Duodenal mucosa (tissue), 2 donors: ENCODE data around the gene C12orf56.
"Not testable (repeated sequence)": the region's sequence is repeated elsewhere in the genome, so short reads cannot be mapped to it uniquely, and the experiment has no call there.

Experiments used
- H3K27ac ChIP-seq: one replicate; pipeline ENCODE4 v1.7.0; 2013; ENCODE audit warnings: low read depth, low read length
- H3K27me3 ChIP-seq, 2 donors: one replicate each; pipeline ENCODE4 v1.7.0; 2013; ENCODE audit warnings: low read length in 2 of 2, control low read depth in 1 of 2; ENCODE audit not compliant: insufficient read depth in 2 of 2, control insufficient read depth in 1 of 2
- H3K36me3 ChIP-seq, 2 donors: one replicate each; pipeline ENCODE4 v1.7.0; 2013; ENCODE audit warnings: low read length in 2 of 2, control low read depth in 1 of 2; ENCODE audit not compliant: insufficient read depth in 2 of 2, control insufficient read depth in 1 of 2
- H3K4me1 ChIP-seq, 2 donors: one replicate each; pipeline ENCODE4 v1.7.0; 2013; ENCODE audit warnings: low read length in 2 of 2, control low read depth in 1 of 2; ENCODE audit not compliant: insufficient read depth in 2 of 2, control insufficient read depth in 1 of 2
- H3K4me3 ChIP-seq, 2 donors: one replicate each; pipeline ENCODE4 v1.7.0; 2013; ENCODE audit warnings: low read length in 2 of 2, low read depth in 1 of 2
- H3K9ac ChIP-seq, 2 donors: one replicate each; pipeline ENCODE4 v1.7.0; 2013; ENCODE audit warnings: low read length in 2 of 2, low read depth in 1 of 2
- H3K9me3 ChIP-seq, 2 donors: one replicate each; pipeline ENCODE4 v1.7.0; 2013; ENCODE audit warnings: low read length in 2 of 2, control low read depth in 1 of 2; ENCODE audit not compliant: control insufficient read depth in 1 of 2

The C12orf56 gene

GRCh38 chr12:64320611-64321010 lies 69.9 kb downstream of the C12orf56 start:
- H3K9ac ChIP-seq: no peak overlapping the region
- H3K4me3 ChIP-seq: no peak overlapping the region
- H3K4me1 ChIP-seq: no peaks in the 10 kb centered on the region
- no peaks in the 10 kb centered on the region for H3K36me3 ChIP-seq
- H3K27ac ChIP-seq: no peak overlapping the region
- peaks cover 0 to 5% of the 10 kb centered on the region in 2 donors for H3K27me3 ChIP-seq
- no peaks in the 10 kb centered on the region for H3K9me3 ChIP-seq

- H3K36me3 ChIP-seq, H3K4me1 ChIP-seq, H3K27ac ChIP-seq, H3K9me3 ChIP-seq, H3K27me3 ChIP-seq, H3K4me3 ChIP-seq, H3K9ac ChIP-seq: not testable (repeated sequence)
Measured at GRCh38 chr12:64319540-64320225, 70.9 kb downstream of the C12orf56 start.

- H3K4me1 ChIP-seq: no peaks in the 10 kb centered on the region
- no peak overlapping the region for H3K27ac ChIP-seq
- no peak overlapping the region for H3K9ac ChIP-seq
- H3K4me3 ChIP-seq: no peak overlapping the region
- H3K9me3 ChIP-seq: no peaks in the 10 kb centered on the region
- no peaks in the 10 kb centered on the region for H3K36me3 ChIP-seq
- H3K27me3 ChIP-seq: no peaks in the 10 kb centered on the region
Measured at GRCh38 chr12:64318605-64319004, 72.0 kb downstream of the C12orf56 start.

- Histone ChIP-seq H3K4me1 (no peaks in the 10 kb centered on the region), H3K36me3 (no peaks in the 10 kb centered on the region), H3K27me3 (no peaks in the 10 kb centered on the region), H3K27ac (no peak overlapping the region), H3K9ac (no peak overlapping the region), H3K9me3 (no peaks in the 10 kb centered on the region), H3K4me3 (no peak overlapping the region)
Measured at GRCh38 chr12:64311877-64312276, 78.7 kb downstream of the C12orf56 start.

GRCh38 chr12:64304571-64304970 lies 86.0 kb downstream of the C12orf56 start:
- Histone ChIP-seq H3K27ac (no peak overlapping the region), H3K4me1 (no peaks in the 10 kb centered on the region), H3K4me3 (no peak overlapping the region), H3K36me3 (no peaks in the 10 kb centered on the region), H3K27me3 (no peaks in the 10 kb centered on the region), H3K9me3 (no peaks in the 10 kb centered on the region), H3K9ac (no peak overlapping the region)

- no peaks in the 10 kb centered on the region for H3K36me3 ChIP-seq
- H3K4me3 ChIP-seq: no peak overlapping the region
- H3K27ac ChIP-seq: no peak overlapping the region
- no peaks in the 10 kb centered on the region for H3K9me3 ChIP-seq
- no peak overlapping the region for H3K9ac ChIP-seq
- no peaks in the 10 kb centered on the region for H3K4me1 ChIP-seq
- no peaks in the 10 kb centered on the region for H3K27me3 ChIP-seq
Measured at GRCh38 chr12:64299628-64300027, 90.9 kb downstream of the C12orf56 start.

- Histone ChIP-seq H3K36me3 (no peaks in the 10 kb centered on the region), H3K4me3 (no peak overlapping the region), H3K27me3 (no peaks in the 10 kb centered on the region), H3K4me1 (no peaks in the 10 kb centered on the region), H3K9me3 (no peaks in the 10 kb centered on the region), H3K9ac (no peak overlapping the region), H3K27ac (no peak overlapping the region)
Measured at GRCh38 chr12:64296301-64296700, 94.3 kb downstream of the C12orf56 start.

- Histone ChIP-seq H3K4me1 (no peaks in the 10 kb centered on the region), H3K4me3 (no peak overlapping the region), H3K27me3 (no peaks in the 10 kb centered on the region), H3K9me3 (no peaks in the 10 kb centered on the region), H3K36me3 (no peaks in the 10 kb centered on the region), H3K9ac (no peak overlapping the region), H3K27ac (no peak overlapping the region)
Measured at GRCh38 chr12:64293654-64294364, 96.7 kb downstream of the C12orf56 start.

GRCh38 chr12:64293174-64293573 lies 97.4 kb downstream of the C12orf56 start:
- not testable (repeated sequence) for H3K4me3 ChIP-seq, H3K27ac ChIP-seq, H3K9me3 ChIP-seq, H3K9ac ChIP-seq, H3K36me3 ChIP-seq, H3K27me3 ChIP-seq, H3K4me1 ChIP-seq

GRCh38 chr12:64286521-64286920 lies 104.0 kb downstream of the C12orf56 start:
- Histone ChIP-seq H3K4me3 (no peak overlapping the region), H3K27ac (no peak overlapping the region), H3K27me3 (no peaks in the 10 kb centered on the region), H3K9ac (no peak overlapping the region), H3K4me1 (no peaks in the 10 kb centered on the region), H3K9me3 (no peaks in the 10 kb centered on the region), H3K36me3 (no peaks in the 10 kb centered on the region)
